Activated CD4-positive, alpha-beta T cell treated with anti-CD3 and anti-CD28 coated beads, Interleukin-2, amount 50 U/mL, for 48 hours (primary cell): Measurements from ENCODE around the gene ZNF836.

Experiments
- DNase-seq, 2 experiments: peaks; one replicate each; pipeline ENCODE4 v3.0.0-alpha.2; 2020

The ZNF836 gene

GRCh38 chr19:52187407-52187806 is 16.0 kb upstream of the ZNF836 start:
- no peak for DNase-seq

- DNase-seq, result no peak
These were observed 5.2 kb upstream of the ZNF836 start for GRCh38 chr19:52176574-52176973.

- DNase-seq, result no peak
These were observed 926 bp upstream of the ZNF836 start for GRCh38 chr19:52172347-52172746.

- DNase-seq, result peak; percentile 6 to 7
These were observed 529 bp downstream of the ZNF836 start for GRCh38 chr19:52170863-52171320.

GRCh38 chr19:52170304-52170703 is 1.1 kb downstream of the ZNF836 start:
- no peak for DNase-seq

- no peak for DNase-seq
These were observed 15.6 kb downstream of the ZNF836 start for GRCh38 chr19:52155596-52156359.

DNA sequence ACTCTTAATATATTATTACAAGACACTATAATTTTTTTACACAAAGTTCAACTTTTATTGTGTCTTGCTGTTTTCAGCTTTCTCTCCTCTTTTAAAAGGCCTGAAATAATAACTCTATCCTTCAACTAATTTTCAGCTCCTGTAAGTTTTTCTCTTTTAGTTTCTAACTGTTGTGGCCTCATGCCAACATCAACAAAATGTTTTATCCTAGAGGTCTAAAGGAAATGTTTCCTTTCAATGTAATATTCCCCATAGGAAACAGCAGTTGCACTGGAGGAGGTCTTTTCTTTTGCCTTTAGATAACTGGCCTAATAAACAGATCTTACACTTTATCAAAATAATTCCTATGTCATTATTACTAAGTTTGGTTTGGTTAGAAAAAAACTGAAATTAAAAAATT is 23.2 kb downstream of the ZNF836 start:
- no peak for DNase-seq

GRCh38 chr19:52142001-52142595 is 29.3 kb downstream of the ZNF836 start:
- no peak for DNase-seq

- DNase-seq, result no peak
These were observed 30.2 kb downstream of the ZNF836 start for GRCh38 chr19:52141203-52141602.

GRCh38 chr19:52140032-52140710 is 31.2 kb downstream of the ZNF836 start:
- no peak for DNase-seq

DNA sequence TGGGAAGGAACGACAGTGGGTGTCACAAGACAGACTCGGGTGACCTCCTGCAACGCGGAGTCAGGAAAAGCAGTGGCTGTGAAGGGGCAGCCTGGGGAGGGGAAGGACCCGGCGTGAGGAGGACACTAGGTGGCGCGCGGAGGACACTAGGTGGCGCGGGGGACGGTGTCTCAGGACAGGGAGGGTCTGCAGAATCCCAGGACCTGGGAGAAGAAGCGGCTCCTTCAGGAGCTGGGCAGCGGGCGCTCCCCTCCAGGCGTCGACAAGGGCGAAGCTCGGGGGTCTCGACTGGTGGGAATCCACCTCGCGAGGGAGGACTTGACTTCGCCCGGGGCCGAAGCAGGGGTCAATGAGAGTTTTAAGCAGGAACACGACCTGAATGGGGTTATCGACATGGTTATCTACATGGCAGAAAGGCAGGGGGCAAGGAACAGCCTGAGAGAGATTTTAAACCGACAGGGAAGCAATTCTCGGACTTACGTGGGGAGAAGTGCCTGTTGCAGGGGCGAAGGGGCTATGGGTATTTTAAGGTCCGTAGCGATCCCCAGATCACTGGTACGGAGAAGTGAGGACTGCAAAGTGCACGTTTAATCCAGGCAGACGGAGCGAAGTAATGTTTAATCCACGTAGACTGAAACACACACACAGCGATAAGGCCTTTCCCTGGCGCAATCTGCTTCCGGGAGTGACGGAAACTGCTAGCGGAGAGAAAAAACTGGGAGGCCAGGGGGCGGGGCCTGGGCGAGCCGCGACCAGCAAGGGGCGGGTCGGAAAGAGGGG is 32.0 kb downstream of the ZNF836 start, which contains the start of gene ZNF616:
Gene ZNF616 (minus strand): TSS at position 687 of the 780 bp plus-strand sequence. CDS start 9,426 bp downstream, outside the sequence.
- peak; percentile 98 for DNase-seq

DNA sequence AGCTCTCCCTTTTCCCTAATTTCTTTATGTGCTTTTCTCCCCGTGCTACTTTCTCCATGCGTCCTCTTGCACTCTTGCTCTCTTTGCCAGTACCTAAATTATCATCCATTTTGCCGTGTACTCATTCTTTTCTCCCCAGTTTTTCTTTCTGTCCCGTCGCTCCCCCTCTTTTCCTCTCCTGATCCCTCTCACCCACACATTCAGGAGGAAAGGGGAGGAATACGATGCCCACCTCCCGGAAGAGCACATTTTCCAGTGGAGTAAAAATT is 32.5 kb downstream of the ZNF836 start:
- no peak for DNase-seq

DNA sequence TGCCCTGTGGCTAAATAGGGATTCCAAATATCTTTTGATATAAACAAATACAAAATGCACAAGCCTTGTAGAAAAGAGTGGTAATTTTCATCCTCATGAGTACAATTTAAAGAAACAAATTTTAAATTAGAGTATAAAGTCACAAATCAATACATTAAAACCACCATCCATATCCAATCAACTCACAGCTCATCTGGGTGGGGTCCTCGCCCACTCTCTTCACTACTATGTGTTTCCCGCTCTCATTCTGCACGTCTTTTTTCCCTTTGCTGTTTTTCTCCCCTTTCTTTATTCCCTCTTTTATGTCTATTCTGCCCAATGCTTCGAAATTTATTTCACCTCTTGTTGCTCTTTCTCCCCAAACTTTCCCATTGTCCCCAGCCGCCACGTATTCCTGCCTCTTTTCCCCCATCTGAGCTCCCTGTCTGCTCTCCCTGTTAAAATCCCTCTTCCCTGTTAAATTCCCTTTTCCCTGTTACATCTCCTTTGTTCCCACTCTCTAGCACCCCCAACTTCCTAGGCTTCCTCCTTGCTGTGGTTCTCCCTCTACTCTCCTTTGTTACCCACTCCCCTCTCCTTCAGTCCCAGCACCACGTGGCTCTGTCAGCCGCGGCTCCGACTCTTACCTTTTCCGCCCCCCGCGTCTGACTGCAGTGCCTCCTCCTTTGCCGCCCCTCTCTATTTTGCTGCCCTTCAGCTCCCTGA is 33.0 kb downstream of the ZNF836 start:
- peak; percentile 31 to 43 for DNase-seq

GRCh38 chr19:52120286-52120685 is 51.1 kb downstream of the ZNF836 start:
- no peak for DNase-seq

DNA sequence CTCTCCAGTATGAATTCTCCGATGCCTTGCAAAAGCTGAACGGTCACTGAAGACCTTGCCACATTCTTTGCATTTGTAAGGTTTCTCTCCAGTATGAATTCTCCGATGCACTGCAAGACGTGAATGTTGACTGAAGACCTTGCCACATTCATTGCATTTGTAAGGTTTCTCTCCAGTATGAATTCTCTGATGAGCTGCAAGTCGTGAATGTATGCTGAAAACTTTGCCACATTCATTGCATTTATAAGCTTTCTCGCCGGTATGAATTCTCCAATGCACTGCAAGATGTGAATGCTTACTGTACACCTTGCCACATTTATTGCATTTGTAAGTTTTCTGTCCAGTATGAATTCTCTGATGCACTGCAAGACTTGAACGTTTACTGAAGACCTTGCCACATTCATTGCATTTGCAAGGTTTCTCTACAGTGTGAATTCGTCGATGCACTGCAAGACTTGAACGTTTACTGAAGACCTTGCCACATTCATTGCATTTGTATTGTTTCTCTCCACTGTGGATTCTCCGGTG is 55.8 kb downstream of the ZNF836 start:
- no peak for DNase-seq

DNA sequence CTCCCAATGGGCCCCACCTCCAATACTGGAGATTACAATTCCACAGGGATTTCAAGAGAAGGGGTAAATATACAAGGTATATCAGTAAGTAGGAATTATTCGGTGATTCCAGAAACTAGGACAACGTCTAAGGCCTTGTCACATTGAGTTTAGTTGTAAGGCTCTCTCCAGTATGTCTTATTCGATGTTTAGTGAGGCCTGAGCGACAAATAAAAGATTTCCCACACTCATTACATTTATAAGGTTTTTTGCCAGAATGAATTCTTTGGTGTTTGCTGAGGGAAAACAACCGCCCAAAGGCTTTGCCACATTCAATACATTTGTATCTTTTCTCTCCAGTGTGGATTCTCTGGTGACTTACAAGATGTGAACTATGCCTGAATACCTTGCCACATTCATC is 56.7 kb downstream of the ZNF836 start:
- no peak for DNase-seq

GRCh38 chr19:52112624-52113023 is 58.8 kb downstream of the ZNF836 start:
- DNase-seq, result no peak

DNA sequence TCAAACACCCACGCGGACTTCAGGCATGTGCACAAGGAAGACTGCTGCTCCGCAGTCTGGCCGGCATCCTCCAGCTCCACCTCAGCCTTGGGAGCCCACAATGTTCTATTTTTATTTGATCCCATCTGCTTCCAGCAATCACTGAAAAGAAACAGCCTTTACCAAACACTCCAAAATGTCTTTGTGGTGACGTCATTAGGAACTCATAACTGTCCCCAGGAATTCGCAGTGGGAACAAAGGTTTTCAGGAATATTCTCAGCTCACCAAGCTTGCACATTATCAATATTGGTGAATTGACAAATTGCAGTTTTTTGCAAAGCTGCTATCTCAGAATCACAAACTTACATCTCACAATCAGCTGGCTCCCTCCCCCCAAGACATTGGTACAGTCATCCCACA is 60.6 kb downstream of the ZNF836 start:
- no peak for DNase-seq
